SK-N-SH (cell line): Measurements from ENCODE around the gene RNU11. TPM values are rescaled to one million over a fixed set of nuclear protein-coding genes. Genes with fewer than 3 reads are reported as not detected.

ENCODE experiments used
- CTCF ChIA-PET: fragments of 300-600, 350-600 bp; formaldehyde crosslinking; extraction: SDS; loops from one replicate; lab custom pipeline; 2021; lab: Yijun Ruan, JAX
- POLR2A ChIA-PET: fragments of 350-600 bp; sonication (Branson Sonifier 250); formaldehyde crosslinking; extraction: SDS; loops from one replicate; lab custom pipeline; 2020; ENCODE audit warnings: antibody characterized with exemption, inconsistent platforms; lab: Yijun Ruan, JAX
- DNase-seq: peaks from one replicate; pipeline ENCODE4 v3.0.0; 2012
- H2AFZ ChIP-seq: fragments of 200-600 bp; sonication (generic); 2 replicates; pipeline ENCODE4 v1.8.1; 2016; ENCODE audit warnings: antibody characterized with exemption, mild to moderate bottlenecking, low read depth
- H3F3A ChIP-seq: fragments of 200-600 bp; sonication (generic); replicated peaks from 2 replicates; pipeline ENCODE3; 2016; ENCODE audit warnings: antibody characterized with exemption, mild to moderate bottlenecking; ENCODE audit not compliant: insufficient read depth
- H3K27ac ChIP-seq, 2 experiments: fragments of 200-500 bp in 1 of 2; fragments of 200-600 bp in 1 of 2; sonication (Bioruptor generic) in 1 of 2; sonication (generic), shearing (Covaris generic) in 1 of 2; 2 replicates each; pipeline versions ENCODE4 v1.5.1 to v1.6.1; 2014 to 2016; ENCODE audit warnings: low read depth in 2 of 2, inconsistent platforms in 1 of 2, low read length in 1 of 2, mild to moderate bottlenecking in 1 of 2, mixed read lengths in 1 of 2
- H3K27me3 ChIP-seq: fragments of 200-600 bp; sonication (generic), shearing (Covaris generic); 2 replicates; pipeline ENCODE4 v1.6.1; 2016; ENCODE audit warnings: mixed run types; ENCODE audit not compliant: insufficient read depth
- H3K36me3 ChIP-seq, 2 experiments: fragments of 200-500 bp in 1 of 2; fragments of 200-600 bp in 1 of 2; sonication (Bioruptor generic) in 1 of 2; sonication (generic) in 1 of 2; replicated peaks in 1 of 2; 2 replicates each; pipeline versions ENCODE3 to v1.5.1; 2014 to 2016; ENCODE audit warnings: low read length in 1 of 2, mild to moderate bottlenecking in 1 of 2; ENCODE audit not compliant: insufficient read depth in 2 of 2, control insufficient read depth in 1 of 2
- H3K4me1 ChIP-seq, 2 experiments: fragments of 200-500 bp in 1 of 2; fragments of 200-600 bp in 1 of 2; sonication (Bioruptor generic) in 1 of 2; sonication (generic), shearing (Covaris generic) in 1 of 2; 2 replicates each; pipeline versions ENCODE4 v1.5.1 to v1.6.1; 2014 to 2016; ENCODE audit warnings: low read depth in 1 of 2, low read length in 1 of 2, mixed run types in 1 of 2; ENCODE audit not compliant: insufficient read depth in 2 of 2, control insufficient read depth in 1 of 2
- H3K4me2 ChIP-seq: fragments of 200-600 bp; sonication (generic), shearing (Covaris generic); 2 replicates; pipeline ENCODE4 v1.6.1; 2017; ENCODE audit warnings: mixed run types
- H3K4me3 ChIP-seq, 2 experiments: fragments of 200-500 bp in 1 of 2; fragments of 200-600 bp in 1 of 2; sonication (Bioruptor generic) in 1 of 2; sonication (generic), shearing (Covaris generic) in 1 of 2; 2 replicates each; pipeline versions ENCODE4 v1.5.1 to v1.8.1; 2014 to 2016; ENCODE audit warnings: low read depth in 2 of 2, inconsistent platforms in 1 of 2, low read length in 1 of 2, mild to moderate bottlenecking in 1 of 2, mixed read lengths in 1 of 2, moderate library complexity in 1 of 2
- H3K79me2 ChIP-seq: fragments of 200-600 bp; sonication (generic); 2 replicates; pipeline ENCODE4 v1.8.1; 2017; ENCODE audit warnings: mild to moderate bottlenecking; ENCODE audit not compliant: insufficient read depth
- H3K9ac ChIP-seq: fragments of 200-600 bp; sonication (generic); 2 replicates; pipeline ENCODE4 v1.6.1; 2017; ENCODE audit warnings: mixed run types
- H3K9me2 ChIP-seq: fragments of 200-600 bp; sonication (generic); 2 replicates; pipeline ENCODE4 v1.6.1; 2017; ENCODE audit warnings: mixed run types
- H3K9me3 ChIP-seq: fragments of 200-600 bp; sonication (generic); 2 replicates; pipeline ENCODE4 v1.6.1; 2017; ENCODE audit warnings: mixed run types, mild to moderate bottlenecking, moderate library complexity
- H4K20me1 ChIP-seq: fragments of 200-600 bp; sonication (generic); 2 replicates; pipeline ENCODE4 v1.6.1; 2017; ENCODE audit warnings: mild to moderate bottlenecking, mixed run types; ENCODE audit not compliant: insufficient read depth
- CHD2 ChIP-seq: fragments of 150-350 bp; IDR thresholded peaks from 2 replicates; pipeline ENCODE4 v1.6.1; 2018; ENCODE audit warnings: low read length; ENCODE audit not compliant: partially characterized antibody
- EP300 ChIP-seq, 2 experiments: IDR thresholded peaks; 2 replicates each; pipeline versions ENCODE4 v1.4.0 to v1.6.1; 2012; ENCODE audit warnings: borderline replicate concordance in 1 of 2, low read depth in 1 of 2, low read length in 1 of 2
- EZH2phosphoT487 ChIP-seq: fragments of 200-600 bp; sonication (generic); IDR thresholded peaks from 2 replicates; pipeline ENCODE4 v1.6.1; 2017; ENCODE audit warnings: low read depth, mixed run types, mild to moderate bottlenecking, antibody characterized with exemption, moderate library complexity, borderline replicate concordance
- FOXM1 ChIP-seq: IDR thresholded peaks from 2 replicates; pipeline ENCODE4 v1.4.0; 2012; ENCODE audit warnings: low read depth, mild to moderate bottlenecking
- JUND ChIP-seq: IDR thresholded peaks from 2 replicates; pipeline ENCODE4 v1.4.0; 2012
- MXI1 ChIP-seq: IDR thresholded peaks from 2 replicates; pipeline ENCODE4 v1.6.1; 2012; ENCODE audit warnings: mild to moderate bottlenecking, low read depth, low read length, improper control_type of control experiment
- NFIC ChIP-seq: IDR thresholded peaks from 2 replicates; pipeline ENCODE4 v1.4.0; 2012; ENCODE audit warnings: borderline replicate concordance
- POLR2AphosphoS5 ChIP-seq: IDR thresholded peaks from 2 replicates; pipeline ENCODE4 v1.6.1; 2012; ENCODE audit warnings: low read depth, low read length
- RAD21 ChIP-seq: IDR thresholded peaks from 2 replicates; pipeline ENCODE4 v1.6.1; 2012; ENCODE audit warnings: mild to moderate bottlenecking, low read length
- RCOR1 ChIP-seq: fragments of 150-350 bp; IDR thresholded peaks from 2 replicates; pipeline ENCODE4 v1.6.1; 2017; ENCODE audit warnings: antibody characterized with exemption, low read length
- RXRA ChIP-seq: IDR thresholded peaks from 2 replicates; pipeline ENCODE4 v1.4.0; 2012; ENCODE audit warnings: low read depth, mild to moderate bottlenecking, borderline replicate concordance
- SIN3A ChIP-seq: IDR thresholded peaks from 2 replicates; pipeline ENCODE4 v1.6.1; 2012; ENCODE audit warnings: low read depth, mild to moderate bottlenecking, low read length, moderate library complexity, borderline replicate concordance
- SMC3 ChIP-seq: IDR thresholded peaks from 2 replicates; pipeline ENCODE4 v1.6.1; 2012; ENCODE audit warnings: low read depth, low read length, improper control_type of control experiment
- TAF1 ChIP-seq: IDR thresholded peaks from 2 replicates; pipeline ENCODE4 v1.6.1; 2012; ENCODE audit warnings: low read depth, mild to moderate bottlenecking, low read length, moderate library complexity, borderline replicate concordance
- TEAD4 ChIP-seq: IDR thresholded peaks from 2 replicates; pipeline ENCODE4 v1.4.0; 2012; ENCODE audit warnings: mild to moderate bottlenecking, borderline replicate concordance; ENCODE audit not compliant: insufficient read depth
- WGBS: methylation state at CpG from one replicate; pipeline ENCODE4 v1.1.6; 2017; ENCODE audit warnings: low lambda C conversion rate; 5-methylcytosine and 5-hydroxymethylcytosine counted together
- polyA plus RNA-seq, 3 experiments: library from polyadenylated mRNA; depleted of rRNA; stranded (reverse); fragments of >200 nt; gene quantifications; 2 replicates each; pipeline ENCODE4 v1.2.3, GENCODE V29; 2012
- TF ChIP-seq, protein P1 (sequence below): IDR thresholded peaks from 2 replicates; pipeline ENCODE4 v1.6.1; 2012; ENCODE audit warnings: mild to moderate bottlenecking, low read depth, low read length, moderate library complexity
- TF ChIP-seq, protein P2 (sequence below): IDR thresholded peaks from 2 replicates; pipeline ENCODE4 v1.4.0; 2012; ENCODE audit warnings: low read depth, borderline replicate concordance
- TF ChIP-seq, protein P3 (sequence below): fragments of 200-600 bp; sonication (generic); IDR thresholded peaks from 2 replicates; pipeline ENCODE4 v1.6.1; 2017; ENCODE audit warnings: antibody characterized with exemption, mild to moderate bottlenecking, moderate library complexity
- TF ChIP-seq, protein P4 (sequence below): fragments of 150-350 bp; IDR thresholded peaks from 2 replicates; pipeline ENCODE4 v1.6.1; 2016; ENCODE audit warnings: mild to moderate bottlenecking, low read depth, low read length

Gene RNU11
- polyA plus RNA-seq, 1 of the 3 experiments (the other 2 are of a cell fraction), result not detected

DNA sequence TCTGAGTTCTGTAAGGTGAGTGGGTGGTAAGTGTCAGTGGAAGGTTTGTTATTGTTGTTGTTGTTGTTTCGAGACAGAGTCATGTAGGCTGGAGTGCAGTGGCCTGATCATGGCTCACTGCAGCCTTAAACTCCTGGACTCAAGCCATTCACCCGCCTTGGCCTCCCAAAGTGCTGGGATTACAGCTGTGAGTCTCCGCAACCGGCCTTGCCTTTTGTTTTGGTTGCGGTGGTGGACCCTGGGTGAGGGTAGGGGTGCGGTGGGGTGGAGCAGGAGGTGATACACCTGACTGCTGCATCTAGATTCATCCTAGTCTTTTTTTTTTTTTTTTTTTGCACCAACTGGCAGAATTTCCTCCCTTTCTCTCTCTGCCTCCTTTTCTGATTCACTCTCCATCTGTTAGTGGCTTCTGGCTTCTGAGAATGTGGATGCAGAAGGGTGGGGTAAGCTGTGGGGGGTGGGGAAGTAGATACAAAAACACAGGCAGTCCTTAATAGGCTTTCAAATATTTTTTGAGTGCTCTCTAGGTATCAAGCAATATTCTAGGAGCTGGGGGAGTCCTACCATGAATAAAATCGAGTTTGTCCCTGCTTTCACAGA, 15.6 kb downstream of the RNU11 start:
- WGBS, result 74% methylated on average over 6 of the region's 7 CpGs
- H2AFZ ChIP-seq, result no peak overlapping the region
- POLR2A ChIA-PET, result no interaction called here

More for the DNA sequence above, 15.6 kb downstream of the RNU11 start:
- H3K79me2 ChIP-seq, result no peaks in the 10 kb centered on the region
- no peak overlapping the region for H3K4me2 ChIP-seq
- H3K9me3 ChIP-seq, result no peaks in the 10 kb centered on the region
- no peak overlapping the region for H3K27ac ChIP-seq
- no peaks in the 10 kb centered on the region for H3K36me3 ChIP-seq
- H3K4me1 ChIP-seq, result peaks cover 5% of the 10 kb centered on the region in 2 experiments; a peak in 1 of 4 replicates
- H3K9ac ChIP-seq, result no peak overlapping the region
- CTCF ChIA-PET, result no interaction called here
- DNase-seq, result no peak
- H3F3A ChIP-seq, result peaks cover 3% of the 10 kb centered on the region
- H3K27me3 ChIP-seq, result no peaks in the 10 kb centered on the region
- TF ChIP-seq TEAD4 (no peak), RXRA (no peak), RCOR1 (no peak), POLR2AphosphoS5 (no peak), NFIC (no peak), EP300 (IDR thresholded peaks at IDR 0.05; ENCODE audit: borderline replicate concordance in 1 of 2, low read depth in 1 of 2, low read length in 1 of 2) (no peak), TAF1 (no peak), JUND (no peak), CHD2 (no peak), MXI1 (no peak), EZH2phosphoT487 (no peak), RAD21 (no peak), SMC3 (no peak), FOXM1 (no peak), SIN3A (no peak)
- TF ChIP-seq, protein P1, sequence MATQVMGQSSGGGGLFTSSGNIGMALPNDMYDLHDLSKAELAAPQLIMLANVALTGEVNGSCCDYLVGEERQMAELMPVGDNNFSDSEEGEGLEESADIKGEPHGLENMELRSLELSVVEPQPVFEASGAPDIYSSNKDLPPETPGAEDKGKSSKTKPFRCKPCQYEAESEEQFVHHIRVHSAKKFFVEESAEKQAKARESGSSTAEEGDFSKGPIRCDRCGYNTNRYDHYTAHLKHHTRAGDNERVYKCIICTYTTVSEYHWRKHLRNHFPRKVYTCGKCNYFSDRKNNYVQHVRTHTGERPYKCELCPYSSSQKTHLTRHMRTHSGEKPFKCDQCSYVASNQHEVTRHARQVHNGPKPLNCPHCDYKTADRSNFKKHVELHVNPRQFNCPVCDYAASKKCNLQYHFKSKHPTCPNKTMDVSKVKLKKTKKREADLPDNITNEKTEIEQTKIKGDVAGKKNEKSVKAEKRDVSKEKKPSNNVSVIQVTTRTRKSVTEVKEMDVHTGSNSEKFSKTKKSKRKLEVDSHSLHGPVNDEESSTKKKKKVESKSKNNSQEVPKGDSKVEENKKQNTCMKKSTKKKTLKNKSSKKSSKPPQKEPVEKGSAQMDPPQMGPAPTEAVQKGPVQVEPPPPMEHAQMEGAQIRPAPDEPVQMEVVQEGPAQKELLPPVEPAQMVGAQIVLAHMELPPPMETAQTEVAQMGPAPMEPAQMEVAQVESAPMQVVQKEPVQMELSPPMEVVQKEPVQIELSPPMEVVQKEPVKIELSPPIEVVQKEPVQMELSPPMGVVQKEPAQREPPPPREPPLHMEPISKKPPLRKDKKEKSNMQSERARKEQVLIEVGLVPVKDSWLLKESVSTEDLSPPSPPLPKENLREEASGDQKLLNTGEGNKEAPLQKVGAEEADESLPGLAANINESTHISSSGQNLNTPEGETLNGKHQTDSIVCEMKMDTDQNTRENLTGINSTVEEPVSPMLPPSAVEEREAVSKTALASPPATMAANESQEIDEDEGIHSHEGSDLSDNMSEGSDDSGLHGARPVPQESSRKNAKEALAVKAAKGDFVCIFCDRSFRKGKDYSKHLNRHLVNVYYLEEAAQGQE, result no peak
- TF ChIP-seq, protein P2, sequence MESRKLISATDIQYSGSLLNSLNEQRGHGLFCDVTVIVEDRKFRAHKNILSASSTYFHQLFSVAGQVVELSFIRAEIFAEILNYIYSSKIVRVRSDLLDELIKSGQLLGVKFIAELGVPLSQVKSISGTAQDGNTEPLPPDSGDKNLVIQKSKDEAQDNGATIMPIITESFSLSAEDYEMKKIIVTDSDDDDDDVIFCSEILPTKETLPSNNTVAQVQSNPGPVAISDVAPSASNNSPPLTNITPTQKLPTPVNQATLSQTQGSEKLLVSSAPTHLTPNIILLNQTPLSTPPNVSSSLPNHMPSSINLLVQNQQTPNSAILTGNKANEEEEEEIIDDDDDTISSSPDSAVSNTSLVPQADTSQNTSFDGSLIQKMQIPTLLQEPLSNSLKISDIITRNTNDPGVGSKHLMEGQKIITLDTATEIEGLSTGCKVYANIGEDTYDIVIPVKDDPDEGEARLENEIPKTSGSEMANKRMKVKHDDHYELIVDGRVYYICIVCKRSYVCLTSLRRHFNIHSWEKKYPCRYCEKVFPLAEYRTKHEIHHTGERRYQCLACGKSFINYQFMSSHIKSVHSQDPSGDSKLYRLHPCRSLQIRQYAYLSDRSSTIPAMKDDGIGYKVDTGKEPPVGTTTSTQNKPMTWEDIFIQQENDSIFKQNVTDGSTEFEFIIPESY, result no peak
- TF ChIP-seq, protein P3, sequence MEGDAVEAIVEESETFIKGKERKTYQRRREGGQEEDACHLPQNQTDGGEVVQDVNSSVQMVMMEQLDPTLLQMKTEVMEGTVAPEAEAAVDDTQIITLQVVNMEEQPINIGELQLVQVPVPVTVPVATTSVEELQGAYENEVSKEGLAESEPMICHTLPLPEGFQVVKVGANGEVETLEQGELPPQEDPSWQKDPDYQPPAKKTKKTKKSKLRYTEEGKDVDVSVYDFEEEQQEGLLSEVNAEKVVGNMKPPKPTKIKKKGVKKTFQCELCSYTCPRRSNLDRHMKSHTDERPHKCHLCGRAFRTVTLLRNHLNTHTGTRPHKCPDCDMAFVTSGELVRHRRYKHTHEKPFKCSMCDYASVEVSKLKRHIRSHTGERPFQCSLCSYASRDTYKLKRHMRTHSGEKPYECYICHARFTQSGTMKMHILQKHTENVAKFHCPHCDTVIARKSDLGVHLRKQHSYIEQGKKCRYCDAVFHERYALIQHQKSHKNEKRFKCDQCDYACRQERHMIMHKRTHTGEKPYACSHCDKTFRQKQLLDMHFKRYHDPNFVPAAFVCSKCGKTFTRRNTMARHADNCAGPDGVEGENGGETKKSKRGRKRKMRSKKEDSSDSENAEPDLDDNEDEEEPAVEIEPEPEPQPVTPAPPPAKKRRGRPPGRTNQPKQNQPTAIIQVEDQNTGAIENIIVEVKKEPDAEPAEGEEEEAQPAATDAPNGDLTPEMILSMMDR, result no peak
- TF ChIP-seq, protein P4, sequence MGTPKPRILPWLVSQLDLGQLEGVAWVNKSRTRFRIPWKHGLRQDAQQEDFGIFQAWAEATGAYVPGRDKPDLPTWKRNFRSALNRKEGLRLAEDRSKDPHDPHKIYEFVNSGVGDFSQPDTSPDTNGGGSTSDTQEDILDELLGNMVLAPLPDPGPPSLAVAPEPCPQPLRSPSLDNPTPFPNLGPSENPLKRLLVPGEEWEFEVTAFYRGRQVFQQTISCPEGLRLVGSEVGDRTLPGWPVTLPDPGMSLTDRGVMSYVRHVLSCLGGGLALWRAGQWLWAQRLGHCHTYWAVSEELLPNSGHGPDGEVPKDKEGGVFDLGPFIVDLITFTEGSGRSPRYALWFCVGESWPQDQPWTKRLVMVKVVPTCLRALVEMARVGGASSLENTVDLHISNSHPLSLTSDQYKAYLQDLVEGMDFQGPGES, result no peak
- H4K20me1 ChIP-seq, result no peaks in the 10 kb centered on the region
- no peak overlapping the region for H3K4me3 ChIP-seq
- H3K9me2 ChIP-seq, result no peaks in the 10 kb centered on the region
